ENCODE results near the gene E2F3.

Gene E2F3

DNA sequence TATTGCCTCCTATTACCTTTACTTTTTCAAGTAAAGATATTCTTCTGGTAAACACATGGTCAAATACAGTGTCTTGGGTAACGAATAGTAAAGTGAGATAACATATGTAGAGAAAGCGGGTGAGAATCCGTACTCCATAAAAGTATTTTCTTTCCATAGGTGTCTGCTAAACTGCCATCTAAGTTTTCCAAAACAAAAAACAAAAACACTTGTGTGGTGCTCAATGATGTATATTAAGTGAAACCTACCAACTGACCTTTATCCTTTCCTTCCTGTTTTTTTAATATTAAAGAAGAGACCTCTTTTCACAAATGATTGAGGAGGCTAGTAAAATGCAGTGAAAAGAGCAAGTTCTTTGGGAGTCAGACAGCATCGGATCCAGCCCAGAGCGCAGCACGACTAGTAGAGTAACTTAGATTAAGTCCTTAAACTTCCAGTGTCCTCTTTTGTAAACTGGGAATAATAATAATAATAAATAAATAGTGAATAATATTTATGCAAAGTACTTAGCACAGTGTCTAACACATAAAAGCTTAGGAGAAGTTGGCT is 132.1 kb downstream of the E2F3 start:
- no peak for DNase-seq (ENCODE audit: low read depth in 2 of 2)

- DNase-seq (ENCODE audit: low read depth in 2 of 2) = peak; percentile 70 to 82
These were observed 132.9 kb downstream of the E2F3 start, which contains the start of gene CDKAL1 for GRCh38 chr6:20534295-20535262. CDKAL1 (plus strand) TSS chr6:20534457; CDS start chr6:20546351, 11,894 bp downstream.

- no peak for DNase-seq (ENCODE audit: low read depth in 2 of 2)
These were observed 136.5 kb downstream of the E2F3 start for GRCh38 chr6:20538131-20538662.

DNA sequence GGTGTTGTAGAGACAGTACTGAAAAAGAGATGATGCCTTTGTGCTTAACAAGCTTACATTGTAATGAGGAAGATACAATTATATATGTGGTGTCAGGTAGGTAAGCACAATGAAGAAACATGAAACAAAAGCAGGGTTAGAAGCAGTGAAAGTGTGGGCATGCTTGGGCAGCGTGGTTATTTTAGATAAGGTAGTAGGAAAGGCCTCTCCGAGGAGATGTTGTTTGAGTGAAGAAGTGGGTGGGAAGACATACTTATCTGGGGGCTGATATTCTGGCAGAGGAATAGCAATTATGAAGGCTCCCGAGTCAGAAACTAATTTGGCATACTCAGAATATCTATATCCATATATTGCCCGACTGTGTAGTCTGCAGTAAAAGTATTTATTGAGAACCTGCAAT is 137.2 kb downstream of the E2F3 start:
- no peak for DNase-seq (ENCODE audit: low read depth in 2 of 2)

- no peak for DNase-seq (ENCODE audit: low read depth in 2 of 2)
These were observed 137.7 kb downstream of the E2F3 start for GRCh38 chr6:20539387-20539786.

DNA sequence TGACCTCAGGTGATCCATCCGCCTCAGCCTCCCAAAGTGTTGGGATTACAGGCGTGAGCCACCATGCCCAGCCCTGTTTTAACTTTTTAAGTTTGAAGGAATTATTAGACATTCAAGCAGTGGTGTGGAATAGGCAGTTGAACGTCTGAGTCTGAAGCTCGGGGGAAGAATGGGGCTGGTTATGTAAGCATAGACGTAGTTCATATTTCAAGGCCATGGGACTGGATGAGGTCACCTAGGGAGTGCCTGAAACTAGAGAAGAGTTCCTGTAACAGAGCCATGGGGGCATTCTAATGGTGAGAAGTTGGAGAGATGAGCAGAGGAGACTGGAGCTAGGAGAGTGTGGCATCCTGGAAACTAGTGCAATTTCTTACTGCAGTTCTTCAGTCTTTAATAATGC is 139.0 kb downstream of the E2F3 start:
- DNase-seq (ENCODE audit: low read depth in 2 of 2) = no peak

- no peak for DNase-seq (ENCODE audit: low read depth in 2 of 2)
These were observed 139.7 kb downstream of the E2F3 start for GRCh38 chr6:20541382-20541781.

GRCh38 chr6:20542927-20543602 is 141.4 kb downstream of the E2F3 start:
- no peak for DNase-seq (ENCODE audit: low read depth in 2 of 2)

Data from stimulated activated CD8-positive, alpha-beta memory T cell treated with anti-CD3 and anti-CD28 coated beads, Interleukin-2, amount 100 ng/mL, for 48 hours (primary cell).